AG08396 (cell line): ENCODE results near the gene LAMA2.

ENCODE experiments used
- DNase-seq: peaks from one replicate; pipeline ENCODE4 v3.0.0; 2012; ENCODE audit warnings: low spot score, mixed read lengths

LAMA2 gene

GRCh38 chr6:129210684-129211083 lies 327.7 kb downstream of the LAMA2 start:
- DNase-seq = no peak

- no peak for DNase-seq
Observed at GRCh38 chr6:129211626-129212025, 328.7 kb downstream of the LAMA2 start.

DNA sequence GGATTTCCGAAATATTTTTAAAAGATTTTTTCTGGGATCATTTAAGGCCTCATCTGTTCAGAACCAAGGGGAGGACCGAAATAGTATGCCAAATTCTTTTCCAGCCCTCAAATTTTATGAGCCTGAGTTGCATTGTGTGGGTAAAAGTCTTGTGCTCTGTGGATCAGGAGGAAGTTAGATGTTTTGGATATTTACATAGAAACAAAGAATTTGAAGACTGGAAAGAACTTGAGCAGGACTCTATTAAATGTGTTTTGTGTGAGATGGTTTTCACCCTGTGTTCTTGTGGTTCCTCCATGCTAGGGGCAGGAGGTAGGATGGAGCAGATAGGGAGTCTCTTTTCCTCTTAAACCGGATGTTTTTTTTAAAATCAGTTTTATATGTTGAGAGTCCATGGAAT lies 329.1 kb downstream of the LAMA2 start:
- DNase-seq = peak; percentile 24

- no peak for DNase-seq
Observed at GRCh38 chr6:129215246-129215645, 332.3 kb downstream of the LAMA2 start.

- DNase-seq = no peak
Observed at GRCh38 chr6:129215916-129216520, 333.1 kb downstream of the LAMA2 start.

DNA sequence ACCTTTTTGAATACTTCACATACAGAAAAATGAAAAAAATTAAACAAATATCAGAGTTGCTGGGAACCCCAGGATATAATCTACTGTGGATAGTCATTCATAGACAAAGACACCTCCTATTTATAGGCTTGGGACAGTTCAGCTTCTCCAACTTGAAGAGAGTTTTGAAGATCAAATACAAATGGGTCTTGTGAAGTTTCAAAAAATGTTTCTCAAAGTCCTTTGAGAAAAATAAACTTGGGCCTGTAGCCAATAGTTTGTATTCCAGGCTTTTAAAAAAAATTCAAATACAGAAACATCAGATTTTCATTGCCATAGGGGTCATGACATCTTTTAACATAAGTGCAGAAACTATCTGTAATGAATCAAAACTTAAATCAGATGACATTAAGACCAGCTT lies 334.8 kb downstream of the LAMA2 start:
- no peak for DNase-seq

GRCh38 chr6:129233458-129234134 lies 350.7 kb downstream of the LAMA2 start:
- no peak for DNase-seq

DNA sequence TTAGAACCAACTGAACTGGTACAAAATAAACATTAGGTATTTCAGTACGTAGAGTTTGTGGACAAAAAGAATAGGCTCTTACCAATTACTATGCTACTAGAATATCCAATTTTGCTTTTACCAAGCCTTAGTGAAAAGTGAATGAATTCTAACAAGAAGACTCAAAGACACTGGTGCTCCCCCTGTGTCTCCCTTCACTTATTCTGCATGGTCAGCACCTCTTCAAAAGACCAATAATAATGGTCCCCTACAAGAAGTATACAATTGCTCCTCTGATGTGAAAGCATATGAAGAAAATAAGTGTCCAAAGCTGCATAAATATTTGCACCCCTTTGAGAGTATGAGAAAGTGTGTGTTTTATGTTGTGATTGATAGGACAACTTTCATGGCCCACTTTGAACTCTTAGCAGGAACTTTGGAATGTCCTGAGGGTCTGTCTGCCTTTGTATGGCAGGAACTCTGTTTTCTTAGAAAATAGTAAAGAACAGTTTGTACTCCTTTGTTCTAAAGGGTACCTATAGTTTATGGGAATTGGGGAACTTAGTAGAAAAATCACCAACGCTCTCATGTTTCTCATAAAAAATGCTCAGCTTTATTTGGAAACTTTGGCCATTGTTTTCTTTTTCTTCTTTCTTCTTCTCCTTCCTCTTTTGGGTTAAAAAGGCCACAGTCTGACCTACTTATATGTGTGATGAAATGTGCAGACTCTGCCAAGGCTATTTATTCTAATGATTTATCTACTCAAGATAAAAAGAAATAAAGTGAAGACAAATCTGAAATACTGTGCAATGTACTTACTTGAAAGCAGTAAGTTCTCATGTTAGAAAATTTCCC lies 352.4 kb downstream of the LAMA2 start:
- no peak for DNase-seq

- DNase-seq = no peak
Observed at GRCh38 chr6:129236001-129236517, 353.1 kb downstream of the LAMA2 start.

- DNase-seq = no peak
Observed at GRCh38 chr6:129238991-129239390, 356.1 kb downstream of the LAMA2 start.

DNA sequence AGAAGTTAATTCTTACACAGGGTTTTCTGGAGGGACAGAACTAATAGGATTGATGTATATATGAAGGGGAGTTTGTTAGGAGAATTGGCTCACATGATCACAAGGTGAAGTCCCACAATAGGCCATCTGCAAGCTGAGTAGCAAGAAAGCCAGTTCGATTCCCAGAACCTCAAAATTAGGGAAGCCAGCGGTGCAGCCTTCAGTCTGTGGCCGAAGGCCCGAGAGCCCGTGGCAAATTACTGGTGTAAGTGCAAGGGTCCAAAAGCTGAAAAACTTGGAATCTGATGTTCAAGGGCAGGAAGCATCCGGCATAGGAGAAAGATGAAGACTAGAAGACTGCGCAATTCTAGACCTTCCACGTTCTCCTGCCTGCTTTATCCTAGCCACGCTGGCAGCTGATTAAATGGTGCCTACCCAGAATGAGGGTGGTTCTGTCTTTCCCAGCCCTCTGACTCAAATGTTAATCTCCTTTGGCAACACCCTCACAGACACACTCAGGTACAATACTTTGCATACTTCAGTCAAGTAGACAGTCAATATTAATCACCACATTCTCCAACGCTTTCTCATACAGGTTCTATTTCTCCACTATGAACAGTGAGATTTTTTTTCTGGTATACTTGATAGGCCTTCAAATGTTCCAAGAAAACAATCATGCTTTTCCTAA lies 357.0 kb downstream of the LAMA2 start:
- no peak for DNase-seq

DNA sequence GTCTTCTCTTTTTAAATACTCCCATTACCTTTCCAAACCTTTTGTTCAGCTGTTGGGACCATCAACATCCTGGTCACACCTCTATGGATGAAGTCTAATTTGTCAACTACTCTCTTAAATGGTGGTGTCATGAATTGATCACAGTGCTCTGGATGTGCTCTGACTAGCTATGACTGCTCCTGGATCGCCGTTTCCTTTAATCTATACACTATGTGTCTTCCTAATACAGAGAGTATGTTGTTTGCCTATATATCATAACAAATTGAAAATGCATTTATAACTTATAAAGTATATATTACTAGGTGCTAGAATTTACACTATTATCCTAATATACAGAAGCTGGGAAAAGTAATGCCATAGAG lies 357.5 kb downstream of the LAMA2 start:
- DNase-seq = no peak

DNA sequence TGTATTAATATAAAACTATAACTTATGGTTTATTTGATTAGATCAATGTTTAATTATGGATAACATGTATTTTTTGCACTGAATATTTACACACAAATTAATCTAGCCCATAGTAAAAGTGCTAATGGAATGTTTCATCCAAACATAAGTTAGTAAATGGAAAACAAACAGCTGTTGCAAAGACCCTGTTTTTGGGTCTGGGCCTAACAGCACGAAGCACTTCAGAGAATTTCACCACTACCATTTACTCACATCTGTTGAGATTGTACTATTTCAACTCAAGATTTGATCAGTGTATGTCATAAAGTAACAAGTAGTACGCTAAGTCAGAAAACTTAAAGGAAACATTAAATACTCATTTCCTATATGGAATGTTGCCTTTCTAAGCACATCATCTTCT lies 359.6 kb downstream of the LAMA2 start:
- no peak for DNase-seq

- no peak for DNase-seq
Observed at GRCh38 chr6:129243377-129243776, 360.4 kb downstream of the LAMA2 start.

GRCh38 chr6:129248946-129249345 lies 366.0 kb downstream of the LAMA2 start:
- DNase-seq = no peak

- DNase-seq = peak; percentile 41
Observed at GRCh38 chr6:129251669-129252376, 368.9 kb downstream of the LAMA2 start.

- no peak for DNase-seq
Observed at GRCh38 chr6:129252377-129253071, 369.6 kb downstream of the LAMA2 start.

DNA sequence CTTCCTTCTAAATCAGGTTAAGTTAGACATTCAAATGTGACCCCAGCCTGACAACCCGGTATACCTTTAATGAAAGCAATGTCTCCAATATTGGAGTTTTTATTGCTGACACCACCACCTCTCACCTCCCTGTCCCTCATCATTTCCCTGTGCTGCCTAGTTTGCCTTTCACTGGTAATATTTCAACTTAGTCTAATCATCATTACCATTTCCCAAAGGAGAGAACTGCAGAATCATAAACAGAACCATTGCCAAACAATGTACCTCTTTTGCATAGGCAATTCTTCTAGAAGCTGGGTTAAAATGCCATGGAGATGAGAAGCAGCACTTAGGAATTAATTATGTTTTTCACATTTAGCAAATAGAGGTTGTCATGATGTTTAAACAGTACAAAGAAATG lies 370.3 kb downstream of the LAMA2 start:
- DNase-seq = no peak

GRCh38 chr6:129253727-129254126 lies 370.8 kb downstream of the LAMA2 start:
- DNase-seq = no peak

DNA sequence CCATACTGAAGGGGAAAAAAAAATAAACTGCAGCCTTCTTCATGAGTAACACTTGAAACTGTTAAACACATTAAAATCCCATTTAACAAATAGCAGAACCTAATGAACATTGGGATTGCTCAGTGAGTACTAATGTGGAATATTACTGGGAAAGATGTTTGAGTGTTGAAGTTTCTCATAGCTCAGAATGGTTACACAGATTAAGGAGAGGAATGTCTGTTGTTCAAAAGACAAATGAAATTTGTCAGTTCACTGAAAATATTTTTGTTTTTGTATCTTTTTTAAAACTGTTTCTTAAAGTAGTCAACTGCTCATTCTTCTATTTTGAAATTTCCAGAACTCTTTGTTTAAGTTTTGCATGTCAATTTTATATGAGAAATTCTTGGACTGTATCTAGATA lies 374.3 kb downstream of the LAMA2 start:
- no peak for DNase-seq

GRCh38 chr6:129262661-129263060 lies 379.7 kb downstream of the LAMA2 start:
- DNase-seq = no peak
